ENCODE data around the gene ROGDI.

Gene ROGDI

DNA sequence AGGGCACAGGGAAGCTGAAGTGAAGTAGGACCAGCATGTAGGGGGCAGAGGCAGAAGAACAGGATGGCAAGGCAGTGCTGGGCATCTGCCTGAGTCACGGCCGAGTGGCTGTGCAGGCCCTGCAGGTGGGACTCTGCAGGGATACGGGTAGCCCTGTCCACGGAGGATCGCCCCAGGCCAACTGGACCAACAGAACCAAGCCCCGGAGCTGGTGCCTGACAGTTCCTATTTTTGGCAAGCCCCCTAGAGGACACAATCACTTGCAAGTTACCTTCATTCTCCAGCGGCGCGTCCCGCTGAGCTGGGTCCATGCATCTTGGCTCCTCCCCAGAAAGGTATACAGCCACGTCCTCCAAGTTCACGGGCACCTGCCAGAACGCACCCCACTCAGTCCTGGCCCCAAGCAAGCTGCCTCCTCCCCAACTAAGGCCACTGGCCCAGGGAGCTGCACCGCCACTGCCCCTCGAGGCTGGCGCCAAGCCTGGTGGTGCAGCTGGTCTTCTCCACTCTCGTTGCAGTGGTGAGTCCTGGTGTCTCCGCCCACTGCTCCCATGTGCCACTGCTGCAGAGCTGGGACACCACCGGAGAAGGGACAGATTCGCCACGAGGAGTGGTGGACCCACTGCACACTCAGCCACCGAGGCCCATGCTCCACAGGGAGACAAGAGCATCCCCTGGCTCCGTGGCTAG, 42.1 kb downstream of the ROGDI start:
- intact Hi-C loops (cut with micrococcal nuclease), result no loop called here
- H3K4me3 Mint-ChIP-seq, result no peak overlapping the region
- no peaks in the 10 kb centered on the region for H3K27me3 Mint-ChIP-seq
- H3K36me3 Mint-ChIP-seq (ENCODE audit: low read depth), result peaks cover 99% of the 10 kb centered on the region
- peaks cover 7% of the 10 kb centered on the region for H3K9me3 Mint-ChIP-seq
- no peak overlapping the region for H3K27ac Mint-ChIP-seq
- H3K4me1 Mint-ChIP-seq (ENCODE audit: low read depth), result peaks cover 21% of the 10 kb centered on the region

DNA sequence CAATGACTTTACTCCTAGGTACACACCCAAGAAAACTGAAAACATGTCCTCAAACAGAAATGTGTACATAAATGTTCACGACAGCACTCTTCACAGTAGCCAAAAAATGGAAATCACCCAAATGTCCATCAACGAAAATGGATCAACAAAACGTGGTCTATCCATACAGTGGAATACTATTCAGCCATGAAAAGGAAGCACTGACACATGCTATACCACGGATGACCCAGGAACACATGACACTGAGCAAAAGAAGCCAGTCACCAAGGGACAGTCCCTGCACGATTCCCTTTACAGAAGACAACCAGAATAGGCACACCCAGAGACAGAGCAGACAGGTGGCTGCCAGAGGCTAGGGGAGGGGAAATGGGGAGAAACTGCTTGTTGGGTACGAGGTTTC, 46.7 kb downstream of the ROGDI start:
- no peaks in the 10 kb centered on the region for H3K27me3 Mint-ChIP-seq
- intact Hi-C loops (cut with micrococcal nuclease), result no loop called here
- no peak overlapping the region for H3K27ac Mint-ChIP-seq
- H3K36me3 Mint-ChIP-seq (ENCODE audit: low read depth), result peaks cover 100% of the 10 kb centered on the region
- H3K4me1 Mint-ChIP-seq (ENCODE audit: low read depth), result no peaks in the 10 kb centered on the region
- no peak overlapping the region for H3K4me3 Mint-ChIP-seq
- H3K9me3 Mint-ChIP-seq, result peaks cover 11% of the 10 kb centered on the region

DNA sequence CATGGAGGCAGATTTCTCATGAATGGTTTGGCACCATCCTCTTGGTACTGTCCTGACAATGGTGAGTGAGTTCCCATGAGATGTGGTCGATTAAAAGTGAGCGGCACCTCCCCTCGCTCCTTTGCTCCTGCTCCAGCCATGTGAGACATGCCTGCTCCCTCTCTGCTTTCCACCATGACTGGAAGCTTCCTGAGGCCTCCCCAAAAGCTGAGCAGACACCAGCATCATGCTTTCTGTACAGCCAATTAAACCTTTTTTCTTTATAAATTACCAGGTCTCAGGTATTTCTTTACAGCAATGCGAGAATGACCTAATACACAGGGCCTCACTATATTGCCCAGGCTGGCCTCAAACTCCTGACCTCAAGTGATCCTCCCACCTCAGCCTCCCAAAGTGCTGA, 47.6 kb downstream of the ROGDI start:
- peaks cover 100% of the 10 kb centered on the region for H3K36me3 Mint-ChIP-seq (ENCODE audit: low read depth)
- no peaks in the 10 kb centered on the region for H3K4me1 Mint-ChIP-seq (ENCODE audit: low read depth)
- H3K9me3 Mint-ChIP-seq, result peaks cover 11% of the 10 kb centered on the region
- H3K27ac Mint-ChIP-seq, result no peak overlapping the region
- no peaks in the 10 kb centered on the region for H3K27me3 Mint-ChIP-seq
- intact Hi-C loops (cut with micrococcal nuclease), result no loop called here
- H3K4me3 Mint-ChIP-seq, result no peak overlapping the region

DNA sequence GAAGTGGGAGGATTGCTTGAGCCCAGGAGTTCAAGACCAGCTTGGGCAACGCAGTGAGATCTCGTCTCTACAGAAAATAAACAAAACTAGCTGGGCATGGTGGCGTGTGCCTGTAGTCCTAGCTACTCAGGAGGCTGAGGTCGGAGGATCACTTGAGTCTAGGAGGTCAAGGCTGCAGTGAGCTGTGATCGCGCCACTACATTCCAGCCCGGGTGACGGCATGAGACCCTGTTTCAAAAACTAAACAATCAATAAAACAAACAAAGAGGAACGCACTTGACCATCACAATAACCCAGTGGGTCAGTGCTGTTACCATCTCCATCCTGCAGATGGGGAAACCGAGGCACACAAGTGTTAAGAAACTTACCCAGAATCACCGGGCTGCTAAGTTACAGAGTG, 49.2 kb downstream of the ROGDI start:
- Mint-ChIP-seq H3K4me3 (no peak overlapping the region), H3K4me1 (ENCODE audit: low read depth) (no peaks in the 10 kb centered on the region), H3K36me3 (ENCODE audit: low read depth) (peaks cover 100% of the 10 kb centered on the region), H3K27ac (no peak overlapping the region), H3K9me3 (peaks cover 11% of the 10 kb centered on the region), H3K27me3 (no peaks in the 10 kb centered on the region)
- intact Hi-C loops (cut with micrococcal nuclease), result no loop called here

DNA sequence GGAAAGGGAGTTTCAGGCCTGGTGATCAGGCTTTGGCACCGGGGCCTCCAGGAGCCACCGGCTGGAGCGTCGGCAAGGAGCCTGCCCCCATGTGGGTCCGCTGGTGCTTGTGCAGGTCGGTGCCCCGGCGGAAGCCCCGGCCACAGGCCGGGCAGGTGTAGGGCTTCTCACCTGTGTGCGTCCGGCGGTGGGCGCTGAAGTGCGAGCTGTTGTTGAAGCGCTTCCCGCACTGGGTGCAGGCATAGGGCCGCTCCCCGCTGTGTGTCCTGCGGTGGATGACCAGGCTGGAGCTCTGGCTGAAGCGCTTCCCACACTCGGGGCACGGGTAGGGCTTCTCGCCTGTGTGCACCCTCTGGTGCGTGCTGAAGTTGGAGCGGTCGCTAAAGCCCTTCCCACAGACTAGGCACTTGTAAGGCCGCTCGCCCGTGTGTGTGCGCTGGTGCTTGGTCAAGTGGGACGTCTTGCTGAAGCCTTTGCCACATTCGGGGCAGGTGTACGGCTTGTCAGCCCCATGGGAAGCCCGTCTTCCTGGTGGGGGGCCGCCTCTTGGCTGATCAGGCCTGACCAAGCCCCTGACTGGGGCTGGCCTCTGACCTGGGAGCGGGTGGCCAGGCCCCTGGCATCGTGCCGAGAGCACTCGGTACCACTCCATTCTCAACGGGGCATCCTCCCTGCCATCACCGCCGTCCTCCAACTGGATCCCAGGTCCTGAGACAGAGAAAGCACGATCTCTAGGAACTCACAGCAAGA, 49.9 kb downstream of the ROGDI start:
- peaks cover 11% of the 10 kb centered on the region for H3K9me3 Mint-ChIP-seq
- intact Hi-C loops (cut with micrococcal nuclease), result no loop called here
- H3K27me3 Mint-ChIP-seq, result no peaks in the 10 kb centered on the region
- peaks cover 99% of the 10 kb centered on the region for H3K36me3 Mint-ChIP-seq (ENCODE audit: low read depth)
- H3K4me1 Mint-ChIP-seq (ENCODE audit: low read depth), result no peaks in the 10 kb centered on the region
- no peak overlapping the region for H3K27ac Mint-ChIP-seq
- no peak overlapping the region for H3K4me3 Mint-ChIP-seq

DNA sequence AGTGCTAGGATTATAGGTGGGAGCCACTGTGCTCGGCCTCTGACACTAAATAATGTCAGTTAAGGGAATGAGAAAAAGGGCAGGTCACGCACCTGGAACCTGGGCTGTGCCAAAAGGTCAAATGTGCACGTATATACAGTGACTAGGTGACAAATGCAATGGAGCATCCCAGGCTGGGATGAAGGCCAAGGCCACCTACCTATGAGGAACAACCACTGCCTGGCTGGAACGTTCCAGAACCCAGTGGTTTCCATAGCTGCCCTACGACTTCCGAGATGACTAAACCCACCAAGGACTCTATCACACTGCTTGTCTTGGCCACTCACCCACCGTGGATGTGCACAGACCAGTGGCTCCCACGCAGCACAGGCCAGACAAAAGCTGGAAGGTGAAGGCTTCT, 51.5 kb downstream of the ROGDI start:
- H3K36me3 Mint-ChIP-seq (ENCODE audit: low read depth), result peaks cover 82% of the 10 kb centered on the region
- H3K9me3 Mint-ChIP-seq, result peaks cover 9% of the 10 kb centered on the region
- H3K27me3 Mint-ChIP-seq, result peaks cover 3% of the 10 kb centered on the region
- H3K27ac Mint-ChIP-seq, result no peak overlapping the region
- no peak overlapping the region for H3K4me3 Mint-ChIP-seq
- intact Hi-C loops (cut with micrococcal nuclease), result no loop called here
- no peaks in the 10 kb centered on the region for H3K4me1 Mint-ChIP-seq (ENCODE audit: low read depth)

DNA sequence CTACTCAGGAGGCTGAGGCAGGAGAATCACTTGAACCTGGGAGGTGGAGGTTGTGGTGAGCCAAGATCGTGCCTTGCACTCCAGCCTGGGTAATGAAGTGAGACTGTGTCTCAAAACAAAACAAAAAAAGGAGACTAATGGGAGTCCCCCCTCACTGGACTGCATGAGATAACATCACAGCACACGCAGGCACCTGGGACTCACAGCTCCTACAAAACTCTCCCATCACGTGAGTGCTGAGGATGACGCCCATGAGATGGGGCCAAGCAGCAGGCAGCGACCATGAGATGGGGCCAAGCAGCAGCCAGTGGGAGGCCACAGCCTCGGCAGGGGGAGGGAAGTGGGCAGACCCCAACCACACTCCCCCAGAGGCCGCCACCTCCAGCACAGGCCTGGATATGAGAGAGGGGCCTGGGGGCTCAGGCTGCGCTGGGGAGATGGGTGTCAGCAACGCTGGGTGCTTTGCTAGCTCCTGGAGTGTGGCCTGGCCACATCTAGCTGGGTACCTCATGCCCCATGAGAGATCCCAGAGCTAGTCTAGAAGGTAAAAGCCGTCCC, 52.7 kb downstream of the ROGDI start:
- peaks cover 6% of the 10 kb centered on the region for H3K27me3 Mint-ChIP-seq
- H3K36me3 Mint-ChIP-seq (ENCODE audit: low read depth), result peaks cover 71% of the 10 kb centered on the region
- H3K4me3 Mint-ChIP-seq, result no peak overlapping the region
- intact Hi-C loops (cut with micrococcal nuclease), result no loop called here
- no peak overlapping the region for H3K27ac Mint-ChIP-seq
- H3K4me1 Mint-ChIP-seq (ENCODE audit: low read depth), result no peaks in the 10 kb centered on the region
- H3K9me3 Mint-ChIP-seq, result no peaks in the 10 kb centered on the region

DNA sequence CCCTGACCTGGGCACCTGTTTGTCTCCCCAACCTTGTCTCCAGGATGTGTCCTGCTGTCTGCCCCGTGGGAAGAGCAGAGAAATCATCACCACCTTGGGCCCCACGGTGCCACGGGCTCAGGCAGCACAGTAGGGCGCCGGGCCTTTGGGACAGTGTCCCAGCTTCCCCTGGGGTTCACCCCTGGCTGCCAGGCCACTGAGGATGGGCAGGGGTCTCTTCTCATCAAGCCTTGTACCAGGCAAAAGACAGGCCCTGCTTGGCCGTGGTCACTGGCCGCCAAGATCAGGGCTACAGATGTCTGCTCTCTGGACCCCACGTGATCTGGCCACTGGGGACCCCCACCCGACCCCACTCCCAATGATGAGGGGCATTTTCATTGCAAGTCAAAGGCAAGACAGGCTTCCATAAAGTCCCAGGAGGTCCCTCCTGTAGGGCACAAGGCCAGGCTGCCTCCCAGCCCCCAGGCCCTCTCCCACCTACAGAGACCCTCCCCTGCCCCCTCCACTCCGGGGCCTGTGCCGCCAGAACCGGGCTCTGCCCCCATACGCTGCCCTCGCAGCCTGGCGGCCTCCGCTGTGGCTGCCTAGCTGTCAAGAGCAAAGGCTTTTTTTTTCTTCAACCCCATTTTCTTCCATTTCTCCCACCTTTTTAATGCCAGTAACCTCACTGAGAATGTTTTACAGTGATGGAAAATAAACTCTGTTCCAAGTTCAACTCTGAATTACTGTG, 53.6 kb downstream of the ROGDI start:
- H3K9me3 Mint-ChIP-seq, result no peaks in the 10 kb centered on the region
- intact Hi-C loops (cut with micrococcal nuclease), result no loop called here
- no peak overlapping the region for H3K27ac Mint-ChIP-seq
- no peaks in the 10 kb centered on the region for H3K4me1 Mint-ChIP-seq (ENCODE audit: low read depth)
- H3K4me3 Mint-ChIP-seq, result no peak overlapping the region
- peaks cover 12% of the 10 kb centered on the region for H3K27me3 Mint-ChIP-seq
- H3K36me3 Mint-ChIP-seq (ENCODE audit: low read depth), result peaks cover 62% of the 10 kb centered on the region

DNA sequence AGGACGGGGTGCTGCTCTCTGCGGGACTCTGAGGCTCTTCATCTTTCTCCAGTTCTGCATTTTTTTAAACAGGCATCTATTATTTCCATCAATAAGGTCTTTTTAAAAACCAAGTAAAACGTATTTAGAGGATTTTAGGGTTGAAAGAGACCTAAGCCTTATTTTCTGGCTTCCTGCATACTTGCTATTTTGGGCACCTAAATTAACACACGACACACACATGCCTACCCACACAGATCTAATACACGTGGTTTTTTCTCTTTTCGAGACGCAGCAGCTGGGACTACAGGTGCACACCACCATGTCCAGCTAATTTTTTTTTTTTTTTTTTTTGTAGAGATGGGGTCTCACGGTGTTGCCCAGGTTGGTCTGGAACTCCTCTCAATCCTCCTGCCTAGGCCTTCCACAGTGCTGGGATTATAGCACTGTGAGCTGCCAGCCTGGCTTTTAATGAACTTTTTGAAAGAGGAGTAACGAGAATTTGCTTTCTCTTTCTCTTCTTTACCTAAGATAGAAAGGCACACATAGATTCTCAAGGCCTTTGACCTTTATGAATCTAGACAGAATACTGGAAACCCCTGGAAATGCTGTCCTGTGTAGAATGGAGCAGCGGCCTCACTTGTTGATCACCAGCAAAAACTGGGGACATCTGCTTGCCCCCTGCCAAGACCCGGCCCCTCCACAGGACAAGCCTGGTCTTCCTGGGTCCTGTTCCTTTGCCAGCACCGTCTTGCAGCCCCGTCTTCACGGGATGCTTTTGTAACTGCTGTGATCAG, 54.3 kb downstream of the ROGDI start:
- intact Hi-C loops (cut with micrococcal nuclease), result no loop called here
- H3K36me3 Mint-ChIP-seq (ENCODE audit: low read depth), result peaks cover 54% of the 10 kb centered on the region
- no peaks in the 10 kb centered on the region for H3K9me3 Mint-ChIP-seq
- no peak overlapping the region for H3K4me3 Mint-ChIP-seq
- H3K27ac Mint-ChIP-seq, result no peak overlapping the region
- peaks cover 7% of the 10 kb centered on the region for H3K4me1 Mint-ChIP-seq (ENCODE audit: low read depth)
- peaks cover 18% of the 10 kb centered on the region for H3K27me3 Mint-ChIP-seq

DNA sequence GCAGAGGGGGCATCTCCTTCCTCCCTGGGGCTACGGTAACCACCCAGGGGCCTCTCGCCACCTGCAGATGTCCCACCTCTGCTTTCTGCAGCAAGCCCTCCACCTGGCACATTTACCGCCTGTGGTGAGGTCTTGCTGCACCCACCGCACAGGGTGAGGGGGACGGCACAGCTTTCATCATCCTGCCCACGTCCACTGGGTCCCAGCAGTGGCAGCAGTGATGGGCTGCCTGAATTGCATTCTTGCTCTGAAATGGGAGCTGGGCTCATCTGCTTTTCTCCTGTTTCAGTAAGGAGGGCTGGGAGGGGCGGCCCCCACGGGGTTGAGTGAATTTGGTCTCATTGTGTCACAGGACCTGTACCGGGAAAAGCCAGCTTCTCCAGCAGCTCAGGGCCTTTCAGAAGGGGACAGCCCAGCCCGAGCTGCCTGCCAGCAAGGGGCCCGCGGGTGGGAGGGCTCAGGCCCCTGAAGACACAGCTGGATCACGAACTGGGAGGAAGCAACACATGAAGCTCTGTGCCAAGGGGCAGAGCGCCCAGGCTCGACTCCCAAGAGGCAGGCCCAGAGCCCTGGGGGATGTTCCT, 55.4 kb downstream of the ROGDI start:
- H3K9me3 Mint-ChIP-seq, result no peaks in the 10 kb centered on the region
- H3K27me3 Mint-ChIP-seq, result peaks cover 27% of the 10 kb centered on the region
- peaks cover 13% of the 10 kb centered on the region for H3K4me1 Mint-ChIP-seq (ENCODE audit: low read depth)
- H3K27ac Mint-ChIP-seq, result no peak overlapping the region
- intact Hi-C loops (cut with micrococcal nuclease), result no loop called here
- H3K4me3 Mint-ChIP-seq, result no peak overlapping the region
- peaks cover 44% of the 10 kb centered on the region for H3K36me3 Mint-ChIP-seq (ENCODE audit: low read depth)

Data from dendritic cell treated with granulocyte-macrophage colony-stimulating factor and Interleukin-4, amounts not matched to agents 40 ng/mL and 50 ng/mL, for 4 days (primary cell).